HG03196 (cell line): ENCODE data around the gene TFB1M.
A peak's percentile ranks its signal among the peaks of the same experiment; 100 is the strongest.
"Not testable (repeated sequence)": the region's sequence is repeated elsewhere in the genome, so short reads cannot be mapped to it uniquely, and the experiment has no call there.

Experiments used
- ATAC-seq: cut with Tn5 transposase; IDR thresholded peaks from one replicate; pipeline ENCODE4 v1.9.1; 2021; ENCODE audit not compliant: unreplicated experiment

The TFB1M gene

GRCh38 chr6:155330133-155330734 is 15.9 kb upstream of the TFB1M start:
- no peak for ATAC-seq

DNA sequence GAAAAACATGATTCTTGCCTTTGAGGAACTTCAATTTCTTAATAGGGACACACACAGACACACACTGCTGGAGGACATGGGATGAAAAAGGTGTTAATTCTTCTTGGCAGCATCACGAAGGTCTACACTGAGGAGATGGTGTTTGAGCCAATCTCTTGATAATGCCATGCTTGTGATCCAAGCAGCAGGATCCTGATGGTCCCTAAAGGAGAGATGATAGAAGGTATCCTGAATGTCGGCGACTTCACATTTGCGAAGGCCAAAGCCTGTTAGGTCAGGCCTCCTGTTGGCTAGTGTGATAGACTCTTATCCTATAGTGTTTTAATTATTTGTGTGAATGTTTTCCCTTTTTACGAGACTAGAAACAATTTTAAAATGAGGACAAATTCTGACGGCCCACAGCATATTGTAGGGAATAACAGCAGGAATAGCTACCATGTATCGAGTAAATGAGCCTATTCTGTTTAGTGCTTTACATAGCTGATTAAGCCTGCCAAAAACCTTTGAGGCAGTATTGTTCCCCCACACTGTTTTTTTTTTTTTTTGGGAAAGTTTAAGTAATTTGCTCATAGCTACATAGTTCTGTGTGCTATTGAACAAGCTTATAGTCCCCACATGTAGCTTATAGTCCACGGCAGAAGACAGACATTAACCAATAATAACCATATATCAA is 15.3 kb upstream of the TFB1M start:
- ATAC-seq: no peak

DNA sequence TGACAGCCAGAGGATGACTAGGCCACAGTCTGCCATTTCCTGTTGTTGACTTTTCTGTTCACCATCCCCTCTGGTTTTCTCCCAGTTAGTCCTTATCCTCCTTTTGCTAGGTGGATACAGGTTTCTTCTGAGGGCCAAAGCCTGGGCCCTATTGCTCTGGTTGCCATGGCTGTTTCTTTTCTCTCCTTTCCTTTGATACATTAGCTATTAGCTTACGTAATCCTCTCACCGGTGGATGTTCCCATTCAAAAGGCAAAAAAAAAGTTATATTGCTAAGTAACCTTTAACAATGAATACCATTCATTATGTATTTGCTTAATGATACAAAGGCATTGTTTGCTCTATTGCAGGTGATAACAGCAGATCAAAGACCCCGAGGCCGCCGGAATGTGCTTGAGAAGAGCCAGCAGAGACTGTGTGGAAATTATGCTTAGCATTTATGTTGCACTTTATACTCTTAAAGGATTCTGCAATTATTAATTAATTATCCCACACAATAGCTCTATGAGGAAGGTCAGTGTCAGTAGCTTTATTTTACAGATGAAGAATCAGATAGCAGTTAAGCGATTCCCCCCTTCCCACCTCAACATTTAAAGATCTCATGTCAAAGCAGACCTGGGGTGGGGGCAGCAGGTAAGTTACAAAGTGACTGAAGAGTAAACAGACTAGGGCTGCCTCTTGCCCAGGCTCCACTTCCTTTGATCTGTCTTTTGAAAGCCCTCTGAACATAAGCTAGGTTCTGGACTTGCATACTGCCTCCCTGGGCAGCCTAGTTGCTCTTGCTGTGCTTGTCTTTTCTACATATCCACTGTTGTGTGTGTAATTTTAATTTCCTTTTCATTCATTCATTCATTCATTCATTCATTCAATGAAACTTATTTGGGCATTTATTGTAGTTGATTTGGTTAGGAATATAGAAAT is 14.5 kb upstream of the TFB1M start:
- ATAC-seq: no peak

DNA sequence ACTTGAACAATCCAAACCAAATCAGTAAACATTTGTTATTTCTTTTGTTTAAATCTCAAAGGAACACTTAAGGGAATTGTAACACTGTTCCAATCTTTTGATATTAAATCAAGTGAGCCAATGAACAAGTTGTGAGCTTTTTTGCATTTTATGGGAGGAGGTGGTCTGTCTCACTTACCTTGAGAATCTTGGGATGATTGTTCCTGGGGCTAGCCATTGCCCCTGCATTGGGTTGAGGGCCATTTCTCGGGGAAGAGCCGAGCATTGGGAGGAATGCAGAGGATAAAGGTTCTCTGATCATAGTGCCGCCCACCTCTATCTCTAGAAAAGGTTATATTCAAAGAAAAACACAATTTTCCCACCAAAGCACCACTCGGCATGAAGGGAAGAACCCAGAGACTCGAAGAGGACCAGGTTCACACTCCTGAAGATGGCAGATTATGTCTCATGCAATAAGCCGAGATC is 13.8 kb upstream of the TFB1M start:
- no peak for ATAC-seq

GRCh38 chr6:155327326-155328073 is 13.2 kb upstream of the TFB1M start:
- ATAC-seq: no peak

GRCh38 chr6:155325700-155326516 is 11.6 kb upstream of the TFB1M start:
- no peak for ATAC-seq

DNA sequence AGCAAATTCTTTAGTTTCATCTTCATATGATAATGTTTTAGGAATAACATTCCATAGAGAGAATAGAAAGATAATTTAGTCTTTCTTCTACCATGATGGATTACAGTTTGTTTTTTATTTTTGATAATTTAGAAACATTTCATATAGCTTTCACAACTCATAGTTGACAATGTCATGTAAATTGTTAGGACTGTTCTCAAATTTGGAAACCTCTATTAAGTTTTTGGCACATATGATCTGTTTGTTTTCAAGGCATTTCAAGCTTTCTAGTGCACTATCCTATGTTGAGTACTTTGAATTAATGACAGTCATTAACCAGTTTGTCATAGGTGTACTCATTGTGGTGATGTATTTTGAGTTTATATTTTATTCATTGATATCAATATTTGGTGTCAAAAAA is 10.7 kb upstream of the TFB1M start:
- ATAC-seq: no peak

- no peak for ATAC-seq
Observed at GRCh38 chr6:155324172-155324571, 9.9 kb upstream of the TFB1M start.

DNA sequence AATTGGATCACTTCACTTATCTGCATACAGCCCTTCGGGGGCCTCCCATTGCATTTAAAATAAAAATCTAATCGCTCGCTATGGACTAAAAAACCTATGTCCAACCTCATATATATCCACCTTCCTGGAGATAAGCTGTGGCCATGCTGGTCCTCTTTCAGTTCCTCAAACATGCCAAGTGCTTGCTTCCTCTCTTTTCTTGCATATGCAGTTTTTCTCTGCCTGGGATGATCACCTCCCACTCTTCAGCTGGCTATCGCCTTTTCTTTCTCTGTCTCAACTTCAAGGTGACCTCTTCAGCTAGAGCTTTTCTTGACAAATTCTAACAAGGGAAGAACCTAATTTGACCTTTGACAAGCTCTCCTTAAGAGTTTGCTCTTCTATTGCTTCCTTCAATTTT is 5.6 kb upstream of the TFB1M start:
- ATAC-seq: no peak

DNA sequence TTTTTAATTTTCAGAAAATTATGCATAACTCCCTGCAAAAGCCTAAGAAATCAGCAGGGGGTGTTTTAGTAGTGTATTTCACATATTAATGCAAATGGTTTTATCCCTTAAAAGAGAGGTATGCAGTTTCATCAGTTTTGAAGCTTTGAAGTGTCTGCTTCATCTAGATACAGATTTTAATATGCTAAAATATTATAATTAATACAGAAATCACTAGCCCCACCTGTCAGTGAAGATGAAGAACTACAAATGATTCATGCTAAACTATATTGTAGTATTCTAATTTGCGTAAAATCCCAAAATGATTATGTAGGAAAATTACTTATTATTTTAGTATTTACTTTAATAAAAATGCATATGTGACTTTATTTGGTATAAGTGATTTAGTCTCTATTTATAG is 2.9 kb upstream of the TFB1M start:
- ATAC-seq: no peak

DNA sequence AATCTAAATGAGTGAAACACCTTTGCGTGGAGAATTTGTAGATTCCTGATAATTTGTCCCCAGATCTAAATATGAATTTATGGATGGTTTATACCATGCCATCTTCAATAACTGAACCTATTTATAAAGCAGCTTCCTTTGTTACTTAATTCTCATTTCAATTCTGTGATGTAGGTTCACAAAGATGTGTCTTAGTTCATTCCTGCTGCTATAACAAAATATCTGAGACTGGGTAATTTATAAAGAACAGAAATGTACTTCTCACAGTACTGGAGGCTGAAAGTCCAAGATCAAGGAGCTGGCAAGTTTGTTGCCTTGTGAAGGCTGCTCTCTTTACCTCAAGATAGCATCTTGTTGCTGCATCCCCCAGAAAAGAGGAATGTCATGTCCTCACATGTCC is 2.1 kb upstream of the TFB1M start:
- no peak for ATAC-seq

- ATAC-seq: no peak
Observed at GRCh38 chr6:155315516-155315871, 1.2 kb upstream of the TFB1M start.

- peak; percentile 46 for ATAC-seq
Observed at GRCh38 chr6:155314773-155315515, 660 bp upstream of the TFB1M start.

- ATAC-seq: no peak
Observed at GRCh38 chr6:155313602-155314091, 637 bp downstream of the TFB1M start.

DNA sequence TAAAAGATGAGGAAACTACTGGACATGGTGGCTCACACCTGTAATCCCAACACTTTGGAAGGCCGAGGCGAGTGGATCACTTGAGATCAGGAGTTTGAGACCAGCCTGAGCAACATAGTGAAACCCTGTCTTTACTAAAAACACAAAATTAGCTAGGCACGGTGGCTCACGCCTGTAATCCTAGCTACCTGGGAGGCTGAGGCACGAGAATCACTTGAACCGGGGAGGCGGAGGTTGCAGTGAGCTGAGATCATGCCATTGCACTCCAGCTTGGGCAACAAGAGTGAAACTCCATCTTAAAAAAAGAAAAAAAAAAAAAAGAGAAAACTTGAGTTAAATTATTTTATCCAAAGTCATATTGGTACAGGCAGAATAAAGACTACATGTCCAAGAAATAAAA is 1.3 kb downstream of the TFB1M start:
- ATAC-seq: not testable (repeated sequence)

- no peak for ATAC-seq
Observed at GRCh38 chr6:155311583-155311982, 2.7 kb downstream of the TFB1M start.

DNA sequence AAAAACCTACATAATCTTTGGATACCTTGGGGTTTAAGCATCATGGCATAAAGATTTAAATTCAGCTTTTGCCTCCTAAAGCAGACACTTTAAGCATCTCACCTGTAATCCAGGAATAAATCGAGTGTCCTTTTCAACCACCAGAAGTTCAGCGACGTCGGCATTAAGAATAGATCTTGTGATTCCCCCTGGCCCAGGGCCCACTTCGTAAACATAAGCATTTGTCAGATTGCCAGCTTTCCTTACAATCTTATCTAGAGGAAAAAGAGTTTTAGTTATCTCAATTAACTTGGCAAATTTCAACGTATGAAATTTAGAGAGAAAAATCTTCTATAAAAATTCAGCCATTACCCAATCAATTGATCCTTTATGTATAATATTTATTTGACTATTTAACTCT is 3.2 kb downstream of the TFB1M start:
- no peak for ATAC-seq

DNA sequence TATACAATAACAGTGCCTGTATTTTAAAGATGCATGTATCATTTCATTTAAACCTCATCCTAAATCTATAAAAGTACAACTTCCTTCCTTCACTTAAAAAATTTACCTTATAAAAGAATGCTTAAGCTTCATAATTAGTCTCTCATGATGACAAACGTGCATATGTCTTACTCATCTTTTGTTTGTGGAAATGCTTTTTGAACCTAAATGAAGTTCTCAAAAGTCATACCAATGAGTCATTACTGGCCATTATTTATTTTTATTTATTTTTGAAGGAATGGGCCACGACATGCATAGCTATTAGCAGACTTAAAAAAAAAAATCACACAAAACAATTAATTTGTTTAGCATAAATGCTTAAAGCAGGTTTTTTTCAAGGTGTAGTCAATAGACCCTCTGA is 3.7 kb downstream of the TFB1M start:
- no peak for ATAC-seq

GRCh38 chr6:155309150-155309549 is 5.1 kb downstream of the TFB1M start:
- no peak for ATAC-seq

DNA sequence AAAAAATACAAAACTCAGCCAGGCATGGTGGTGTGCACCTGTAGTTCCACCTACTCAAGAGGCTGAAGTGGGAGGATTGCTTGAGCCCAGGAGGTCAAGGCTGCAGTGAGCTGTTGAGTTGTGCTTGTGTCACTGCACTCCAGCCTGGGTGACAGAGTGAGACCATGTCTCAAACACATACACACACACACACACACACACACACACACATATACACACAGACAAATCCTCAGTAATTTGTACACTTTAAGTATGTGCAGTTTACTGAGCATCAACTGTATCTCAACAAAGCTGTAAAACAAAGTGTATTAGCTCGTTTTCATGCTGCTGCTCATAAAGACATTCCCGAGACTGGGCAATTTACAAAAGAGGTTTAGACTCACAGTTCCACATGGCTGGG is 7.3 kb downstream of the TFB1M start:
- ATAC-seq: no peak
